RWPE1 (cell line): ENCODE results near the gene CLEC3B.

ENCODE experiments used
- CTCF ChIA-PET: fragments of 350-600 bp; sonication (Branson Sonifier 250); formaldehyde crosslinking; extraction: SDS; loops from one replicate; lab custom pipeline; 2021; lab: Yijun Ruan, JAX
- POLR2A ChIA-PET: fragments of 400-600 bp; formaldehyde crosslinking; extraction: SDS; loops from one replicate; lab custom pipeline; 2020; ENCODE audit warnings: antibody characterized with exemption; ENCODE audit not compliant: low non-redundant PET; lab: Yijun Ruan, JAX
- DNase-seq: peaks from one replicate; pipeline ENCODE4 v3.0.0; 2012; ENCODE audit warnings: low spot score
- H3K27ac ChIP-seq: fragments of 450-650 bp; 2 replicates; pipeline ENCODE4 v1.5.1; 2017
- CTCF ChIP-seq: fragments of 450-650 bp; conservative IDR thresholded peaks from 2 replicates; pipeline ENCODE4 v1.5.1; 2017; ENCODE audit warnings: low read depth, mild to moderate bottlenecking

Gene CLEC3B

GRCh38 chr3:45029216-45029615 lies 3.1 kb downstream of the CLEC3B start:
- no peak for TF ChIP-seq CTCF
- no peak overlapping the region for H3K27ac ChIP-seq
- ChIA-PET CTCF (no interaction called here), POLR2A (no interaction called here)
- no peak for DNase-seq

- POLR2A ChIA-PET: no interaction called here
- no peak for TF ChIP-seq CTCF
- CTCF ChIA-PET: no interaction called here
- DNase-seq: no peak
- no peak overlapping the region for H3K27ac ChIP-seq
Observed at GRCh38 chr3:45029661-45030060, 3.6 kb downstream of the CLEC3B start.

- ChIA-PET CTCF (no interaction called here), POLR2A (no interaction called here)
- DNase-seq: no peak
- no peak overlapping the region for H3K27ac ChIP-seq
- no peak for TF ChIP-seq CTCF
Observed at GRCh38 chr3:45031531-45031930, 5.4 kb downstream of the CLEC3B start.

- TF ChIP-seq CTCF: no peak
- DNase-seq: no peak
- CTCF ChIA-PET: no interaction called here
- POLR2A ChIA-PET: no interaction called here
- no peak overlapping the region for H3K27ac ChIP-seq
Observed at GRCh38 chr3:45032113-45032512, 6.0 kb downstream of the CLEC3B start.

GRCh38 chr3:45033791-45034190 lies 7.7 kb downstream of the CLEC3B start:
- POLR2A ChIA-PET: no interaction called here
- H3K27ac ChIP-seq: no peak overlapping the region
- no peak for TF ChIP-seq CTCF
- DNase-seq: no peak
- CTCF ChIA-PET: no interaction called here

- ChIA-PET CTCF (no interaction called here), POLR2A (no interaction called here)
- DNase-seq: no peak
- H3K27ac ChIP-seq: no peak overlapping the region
- TF ChIP-seq CTCF: no peak
Observed at GRCh38 chr3:45034612-45035252, 8.6 kb downstream of the CLEC3B start.
